Prostate gland (tissue), 2 donors: ENCODE results near the gene RAB40C.

Source experiments
- POLR2AphosphoS5 ChIP-seq: sonication (generic); formaldehyde crosslinking; IDR thresholded peaks from one replicate; pipeline ENCODE4 v1.6.1; 2017; ENCODE audit warnings: antibody characterized with exemption
- TF ChIP-seq, protein P1 (sequence below), 4 experiments: fragments of 200-600 bp in 2 of 4; fragments of 450-650 bp in 2 of 4; sonication (generic) in 2 of 4; IDR thresholded peaks; 1 replicate in 3 of 4; 2 replicates in 1 of 4; pipeline ENCODE4 v1.5.1; 2016 to 2019; ENCODE audit warnings: antibody characterized with exemption in 4 of 4, mild to moderate bottlenecking in 2 of 4, moderate library complexity in 2 of 4

- no peak for TF ChIP-seq POLR2AphosphoS5
- TF ChIP-seq, protein P1, sequence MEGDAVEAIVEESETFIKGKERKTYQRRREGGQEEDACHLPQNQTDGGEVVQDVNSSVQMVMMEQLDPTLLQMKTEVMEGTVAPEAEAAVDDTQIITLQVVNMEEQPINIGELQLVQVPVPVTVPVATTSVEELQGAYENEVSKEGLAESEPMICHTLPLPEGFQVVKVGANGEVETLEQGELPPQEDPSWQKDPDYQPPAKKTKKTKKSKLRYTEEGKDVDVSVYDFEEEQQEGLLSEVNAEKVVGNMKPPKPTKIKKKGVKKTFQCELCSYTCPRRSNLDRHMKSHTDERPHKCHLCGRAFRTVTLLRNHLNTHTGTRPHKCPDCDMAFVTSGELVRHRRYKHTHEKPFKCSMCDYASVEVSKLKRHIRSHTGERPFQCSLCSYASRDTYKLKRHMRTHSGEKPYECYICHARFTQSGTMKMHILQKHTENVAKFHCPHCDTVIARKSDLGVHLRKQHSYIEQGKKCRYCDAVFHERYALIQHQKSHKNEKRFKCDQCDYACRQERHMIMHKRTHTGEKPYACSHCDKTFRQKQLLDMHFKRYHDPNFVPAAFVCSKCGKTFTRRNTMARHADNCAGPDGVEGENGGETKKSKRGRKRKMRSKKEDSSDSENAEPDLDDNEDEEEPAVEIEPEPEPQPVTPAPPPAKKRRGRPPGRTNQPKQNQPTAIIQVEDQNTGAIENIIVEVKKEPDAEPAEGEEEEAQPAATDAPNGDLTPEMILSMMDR (IDR thresholded peaks at IDR 0.05): no peak
Measured at GRCh38 chr16:577796-578195, 12.1 kb upstream of the RAB40C start.
